OCI-LY1 (cell line): Measurements from ENCODE around the gene INTS12.

Experiments used
- CTCF ChIP-seq: fragments of 200-600 bp; sonication (generic), shearing (Covaris generic); IDR thresholded peaks from 2 replicates; pipeline ENCODE4 v1.5.1; 2017; ENCODE audit warnings: mild to moderate bottlenecking, antibody characterized with exemption, low read length, moderate library complexity, mixed read lengths
- EZH2 ChIP-seq: fragments of 200-600 bp; sonication (generic), shearing (Covaris generic); IDR thresholded peaks from 2 replicates; pipeline ENCODE4 v1.8.0; 2017; ENCODE audit warnings: borderline replicate concordance, mixed run types, mild to moderate bottlenecking, antibody characterized with exemption, low read length, moderate library complexity, mixed read lengths

DNA sequence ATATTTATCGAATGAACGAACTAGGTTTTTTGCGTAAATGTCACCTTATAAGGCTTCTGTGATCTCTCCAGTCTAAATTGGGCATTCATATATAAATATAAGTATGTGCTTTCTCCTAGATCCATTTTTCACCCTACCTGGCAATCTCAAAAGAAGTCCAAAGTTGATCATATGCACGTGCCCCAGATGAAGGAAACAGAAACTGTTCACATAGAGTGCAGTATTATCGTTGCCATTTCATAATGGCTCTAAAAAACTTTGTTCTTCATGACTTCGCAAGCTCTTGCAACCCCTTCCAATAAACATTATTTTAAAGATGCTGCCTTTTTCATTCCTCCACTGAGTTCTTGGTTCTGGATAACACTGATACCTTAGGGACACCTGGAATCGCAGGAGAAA lies 708 bp downstream of the INTS12 start:
- no peak for TF ChIP-seq CTCF
- no peak for TF ChIP-seq EZH2
